IMR-90 (cell line): ENCODE data around the gene TIMM13. TPM values are rescaled to one million over a fixed set of nuclear protein-coding genes. Genes with fewer than 3 reads are reported as not detected.

Source experiments
- RAD21 ChIP-seq: IDR thresholded peaks from 2 replicates; pipeline ENCODE4 v1.6.1; 2012; ENCODE audit warnings: low read length, improper control_type of control experiment
- polyA plus RNA-seq, 3 experiments: library from polyadenylated mRNA; depleted of rRNA; stranded (reverse); fragments of >200 nt; gene quantifications; 2 replicates each; pipeline ENCODE4 v1.2.3, GENCODE V29; 2012; ENCODE audit warnings: low replicate concordance in 1 of 3
- total RNA-seq: library from RNA; depleted of rRNA; stranded (reverse); fragments of >200 nt; gene quantifications from 2 replicates; pipeline ENCODE4 v1.2.3, GENCODE V29; 2012
- TF ChIP-seq, protein P1 (sequence below): fragments of 150-350 bp; IDR thresholded peaks from 2 replicates; pipeline ENCODE4 v1.6.1; 2017; ENCODE audit warnings: mild to moderate bottlenecking, antibody characterized with exemption, low read length, low read depth

The TIMM13 gene
- total and polyA plus RNA-seq, 2 of the 4 experiments (the other 2 are of a cell fraction): 21.0 to 62.3 TPM

GRCh38 chr19:2454962-2455850 lies 27.8 kb upstream of the TIMM13 start (continued):
- TF ChIP-seq, protein P1, sequence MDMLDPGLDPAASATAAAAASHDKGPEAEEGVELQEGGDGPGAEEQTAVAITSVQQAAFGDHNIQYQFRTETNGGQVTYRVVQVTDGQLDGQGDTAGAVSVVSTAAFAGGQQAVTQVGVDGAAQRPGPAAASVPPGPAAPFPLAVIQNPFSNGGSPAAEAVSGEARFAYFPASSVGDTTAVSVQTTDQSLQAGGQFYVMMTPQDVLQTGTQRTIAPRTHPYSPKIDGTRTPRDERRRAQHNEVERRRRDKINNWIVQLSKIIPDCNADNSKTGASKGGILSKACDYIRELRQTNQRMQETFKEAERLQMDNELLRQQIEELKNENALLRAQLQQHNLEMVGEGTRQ: no peak
- no peak for TF ChIP-seq RAD21
